Dedifferentiated amniotic fluid mesenchymal stem cell (primary cell): ENCODE measurements around the gene GALK2.
"Not testable (repeated sequence)": the region's sequence is repeated elsewhere in the genome, so short reads cannot be mapped to it uniquely, and the experiment has no call there.

Experiments used
- DNase-seq: peaks from one replicate; pipeline ENCODE4 v3.0.0-alpha.2; 2016; ENCODE audit errors: extremely low spot score

GALK2 gene

GRCh38 chr15:49223536-49224274 is 53.7 kb downstream of the GALK2 start:
- no peak for DNase-seq

- no peak for DNase-seq
Observed at GRCh38 chr15:49225572-49226281, 55.7 kb downstream of the GALK2 start.

- no peak for DNase-seq
Observed at GRCh38 chr15:49227602-49228001, 57.6 kb downstream of the GALK2 start.

- DNase-seq: no peak
Observed at GRCh38 chr15:49229922-49230321, 59.9 kb downstream of the GALK2 start.

DNA sequence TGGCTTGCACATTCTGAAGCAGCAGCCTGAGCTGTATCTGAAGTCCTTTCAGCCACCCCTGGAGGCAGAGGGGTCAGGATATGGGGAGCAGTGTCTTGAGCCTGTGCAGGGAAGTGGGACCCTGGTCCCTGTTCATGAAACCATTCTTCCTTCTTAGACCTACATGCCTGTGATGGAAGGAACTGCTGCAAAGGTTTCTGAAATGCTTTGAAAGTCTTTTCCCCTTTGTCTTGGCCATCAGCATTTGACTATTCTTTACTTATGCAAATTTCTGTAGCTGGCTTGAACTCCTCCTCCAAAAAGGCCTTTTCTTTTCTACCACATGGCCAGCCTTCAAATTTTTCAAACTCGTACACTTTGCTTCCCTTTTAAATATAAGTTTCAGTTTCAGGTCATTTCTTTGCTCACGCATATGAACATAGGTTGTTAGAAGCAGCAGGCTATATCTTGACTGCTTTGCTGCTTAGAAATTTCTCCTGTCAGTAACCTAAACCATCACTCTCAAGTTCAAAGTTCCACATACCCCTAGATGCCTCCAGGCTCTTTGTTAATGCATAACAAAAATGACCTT is 62.3 kb downstream of the GALK2 start:
- no peak for DNase-seq

DNA sequence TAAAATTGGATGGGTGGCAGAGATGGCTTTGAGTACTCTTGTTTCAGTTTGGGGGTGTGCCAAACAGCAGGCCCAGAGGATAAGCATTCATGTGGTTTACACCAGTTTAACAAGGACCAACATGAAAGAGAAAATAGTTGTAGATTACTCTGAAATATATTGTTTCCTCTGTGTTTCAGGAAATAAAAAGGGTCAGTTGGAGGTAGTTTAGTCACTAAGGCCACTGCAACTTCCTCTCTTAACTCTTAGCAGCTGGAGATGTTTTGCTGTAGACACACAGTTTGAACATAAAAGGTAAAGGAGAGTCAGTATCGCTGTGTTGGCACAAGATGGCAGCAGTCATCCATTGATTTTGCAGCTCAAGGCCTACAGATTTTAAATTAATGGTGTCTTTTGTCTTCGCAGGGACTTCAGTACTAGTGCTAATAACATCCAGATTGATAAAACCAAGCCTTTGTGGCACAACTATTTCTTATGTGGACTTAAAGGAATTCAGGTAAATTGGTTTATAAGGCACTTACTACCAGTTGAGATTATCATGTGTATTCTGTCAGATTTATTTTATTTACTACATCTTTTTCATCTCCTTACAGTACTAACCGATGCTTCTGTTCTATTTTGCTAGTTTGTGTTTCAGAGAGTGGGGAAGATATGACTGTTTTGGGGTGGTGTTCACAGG is 65.5 kb downstream of the GALK2 start:
- peak; percentile 83 for DNase-seq

DNA sequence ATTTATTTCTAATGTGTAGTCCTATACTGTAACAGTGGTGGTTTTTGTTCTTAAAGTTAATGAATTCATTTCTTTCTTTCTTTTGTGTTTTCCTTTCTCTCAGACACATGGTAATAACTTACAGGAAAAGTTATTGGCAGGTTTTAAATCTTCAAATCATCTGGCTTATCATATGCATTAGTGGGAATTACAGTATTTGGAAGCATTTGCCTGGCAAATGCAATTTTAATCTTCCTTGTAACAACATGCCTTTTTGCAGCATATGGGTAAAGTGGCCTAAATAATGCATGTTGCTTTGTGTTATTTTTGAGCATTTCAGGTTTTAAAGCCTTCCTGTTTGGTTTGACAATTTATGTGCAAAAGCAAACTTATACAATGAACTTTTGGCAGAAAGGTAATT is 66.8 kb downstream of the GALK2 start:
- DNase-seq: no peak

GRCh38 chr15:49238342-49238741 is 68.3 kb downstream of the GALK2 start:
- DNase-seq: peak; percentile 91

DNA sequence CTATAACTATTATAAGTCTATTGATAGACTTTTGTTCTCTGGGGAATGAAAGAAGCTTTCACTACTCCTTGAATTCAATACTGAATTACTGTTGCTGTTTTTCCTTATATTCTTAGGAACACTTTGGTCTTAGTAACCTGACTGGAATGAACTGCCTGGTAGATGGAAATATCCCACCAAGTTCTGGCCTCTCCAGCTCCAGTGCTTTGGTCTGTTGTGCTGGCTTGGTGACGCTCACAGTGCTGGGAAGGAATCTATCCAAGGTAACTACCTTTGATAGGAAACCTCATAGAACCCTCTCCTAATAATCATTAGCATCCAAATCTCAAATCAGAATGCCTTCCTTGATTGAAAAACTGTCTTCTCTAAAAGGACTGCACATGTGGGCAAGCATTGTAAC is 69.1 kb downstream of the GALK2 start:
- no peak for DNase-seq

- DNase-seq: peak; percentile 64
Observed at GRCh38 chr15:49242820-49243219, 72.8 kb downstream of the GALK2 start.

- DNase-seq: peak; percentile 52
Observed at GRCh38 chr15:49247556-49248110, 77.6 kb downstream of the GALK2 start.

- DNase-seq: no peak
Observed at GRCh38 chr15:49248291-49248690, 78.2 kb downstream of the GALK2 start.

- DNase-seq: peak; percentile 52
Observed at GRCh38 chr15:49255966-49256759, 86.1 kb downstream of the GALK2 start.

DNA sequence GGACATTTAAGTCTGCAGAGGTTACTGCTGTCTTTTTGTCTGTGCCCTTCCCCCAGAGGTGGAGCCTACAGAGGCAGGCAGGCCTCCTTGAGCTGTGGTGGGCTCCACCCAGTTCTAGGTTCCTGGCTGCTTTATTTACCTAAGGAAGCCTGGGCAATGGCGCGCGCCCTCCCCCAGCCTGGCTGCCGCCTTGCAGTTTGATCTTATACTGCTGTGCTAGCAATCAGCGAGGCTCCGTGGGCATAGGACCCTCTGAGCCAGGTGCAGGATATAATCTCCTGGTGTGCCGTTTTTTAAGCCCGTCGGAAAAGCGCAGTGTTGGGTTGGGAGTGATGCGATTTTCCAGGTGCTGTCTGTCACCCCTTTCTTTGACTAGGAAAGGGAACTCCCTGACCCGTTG is 95.1 kb downstream of the GALK2 start:
- not testable (repeated sequence) for DNase-seq

DNA sequence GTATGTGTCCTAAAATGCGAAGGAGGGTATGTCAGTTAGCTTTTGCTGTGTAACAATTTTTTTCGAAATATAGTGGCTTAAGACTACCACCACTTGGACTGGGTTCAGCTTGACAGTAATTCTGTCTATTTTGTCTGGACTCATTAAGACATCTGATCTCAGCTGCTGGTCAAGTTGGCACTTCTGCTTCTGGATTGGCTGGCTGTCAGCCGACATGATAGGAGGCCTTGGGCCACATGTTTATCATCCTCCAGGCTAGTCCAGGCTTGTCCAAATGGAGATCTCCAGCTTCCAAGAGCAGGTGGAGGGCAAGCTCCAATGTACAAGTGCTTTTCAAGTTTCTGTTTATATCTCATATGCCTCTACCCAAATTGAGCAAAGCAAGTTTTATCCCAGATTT is 95.9 kb downstream of the GALK2 start:
- DNase-seq: no peak

GRCh38 chr15:49270541-49271421 is 100.7 kb downstream of the GALK2 start:
- peak; percentile 80 for DNase-seq

DNA sequence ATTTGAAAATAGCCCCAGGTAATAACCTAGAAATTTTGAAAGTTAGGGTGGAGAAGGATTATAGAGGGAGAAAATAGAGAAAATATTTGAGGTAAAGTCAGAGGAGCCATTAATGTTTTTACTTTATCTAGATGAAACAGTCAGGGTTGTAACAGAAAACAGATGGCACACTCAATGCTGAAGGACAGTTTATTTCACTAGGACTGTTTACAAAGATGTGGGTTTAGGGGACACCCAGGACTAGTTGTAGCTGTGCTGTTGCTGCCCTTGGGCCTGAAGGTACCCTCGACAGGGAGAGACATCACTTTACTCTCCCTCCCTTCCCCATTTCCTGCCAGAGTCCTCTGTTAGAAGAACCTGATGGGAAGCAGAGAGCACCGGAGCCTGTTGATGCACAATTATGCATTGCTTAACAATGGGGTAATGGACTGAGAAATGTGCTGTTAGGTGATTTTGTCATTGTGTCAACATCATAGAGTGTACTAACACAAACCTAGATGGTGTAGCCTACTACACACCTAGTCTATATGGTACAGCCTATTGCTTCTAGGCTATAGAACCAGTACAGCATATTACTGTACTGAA is 103.8 kb downstream of the GALK2 start:
- DNase-seq: no peak

DNA sequence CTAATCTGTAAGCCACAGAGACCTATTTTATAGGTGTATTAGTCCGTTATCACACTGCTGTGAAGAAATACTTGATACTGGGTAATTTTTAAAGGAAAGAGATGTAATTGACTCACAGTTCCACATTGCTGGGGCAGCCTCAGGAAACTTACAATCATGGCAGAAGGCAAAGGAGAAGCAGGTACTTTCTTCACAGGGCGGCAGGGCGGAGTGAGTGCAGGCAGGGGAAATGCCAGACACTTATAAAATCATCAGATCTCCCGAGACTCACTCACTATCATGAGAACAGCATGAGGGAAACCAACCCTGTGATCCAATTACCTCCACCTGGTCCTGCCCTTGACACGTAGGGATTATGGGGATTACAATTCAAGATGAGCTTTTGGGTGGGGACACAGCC is 108.7 kb downstream of the GALK2 start:
- no peak for DNase-seq

DNA sequence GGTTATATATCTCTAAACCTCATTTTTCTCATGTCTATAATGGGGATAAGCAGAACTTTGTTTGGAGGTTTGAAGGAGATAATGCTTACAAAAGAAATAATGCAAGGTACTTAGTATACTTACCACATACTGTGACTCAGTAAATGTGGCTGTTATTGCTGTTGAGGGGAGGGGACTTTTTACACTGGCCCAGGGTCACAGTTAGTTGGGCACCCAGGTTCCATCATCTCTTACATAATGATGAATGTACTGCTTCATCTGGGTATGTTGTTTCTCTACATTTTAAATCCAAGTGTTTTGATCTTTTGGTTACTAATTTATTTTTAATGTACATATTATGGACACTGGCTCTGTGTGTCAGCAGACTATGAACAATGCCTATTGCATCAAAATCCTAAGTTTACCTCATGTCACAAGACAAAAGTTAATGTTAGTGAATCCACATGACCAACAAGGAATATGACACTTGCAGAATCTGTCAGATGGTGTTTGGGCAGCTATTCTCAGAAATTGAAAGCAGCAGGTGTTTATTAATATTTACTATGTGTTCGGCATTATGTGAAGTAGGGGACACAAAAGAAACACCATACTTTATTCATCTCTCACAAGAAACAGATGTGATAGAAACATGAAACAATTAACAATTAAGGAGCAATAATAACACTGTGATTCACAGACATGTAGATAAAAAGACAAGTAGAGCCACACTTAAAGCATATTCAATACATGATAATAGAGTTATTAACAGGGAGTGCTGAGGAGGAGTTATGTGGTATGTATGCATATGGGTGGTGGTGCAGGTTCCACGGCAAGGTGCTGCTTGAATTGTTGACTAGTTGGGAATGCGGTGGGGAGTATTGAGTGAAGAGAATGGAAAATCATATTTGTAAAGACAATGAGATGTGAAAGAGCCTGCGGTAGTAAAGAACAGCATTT is 109.7 kb downstream of the GALK2 start:
- DNase-seq: no peak
